ENCODE results near the gene DPYD.

The DPYD gene

DNA sequence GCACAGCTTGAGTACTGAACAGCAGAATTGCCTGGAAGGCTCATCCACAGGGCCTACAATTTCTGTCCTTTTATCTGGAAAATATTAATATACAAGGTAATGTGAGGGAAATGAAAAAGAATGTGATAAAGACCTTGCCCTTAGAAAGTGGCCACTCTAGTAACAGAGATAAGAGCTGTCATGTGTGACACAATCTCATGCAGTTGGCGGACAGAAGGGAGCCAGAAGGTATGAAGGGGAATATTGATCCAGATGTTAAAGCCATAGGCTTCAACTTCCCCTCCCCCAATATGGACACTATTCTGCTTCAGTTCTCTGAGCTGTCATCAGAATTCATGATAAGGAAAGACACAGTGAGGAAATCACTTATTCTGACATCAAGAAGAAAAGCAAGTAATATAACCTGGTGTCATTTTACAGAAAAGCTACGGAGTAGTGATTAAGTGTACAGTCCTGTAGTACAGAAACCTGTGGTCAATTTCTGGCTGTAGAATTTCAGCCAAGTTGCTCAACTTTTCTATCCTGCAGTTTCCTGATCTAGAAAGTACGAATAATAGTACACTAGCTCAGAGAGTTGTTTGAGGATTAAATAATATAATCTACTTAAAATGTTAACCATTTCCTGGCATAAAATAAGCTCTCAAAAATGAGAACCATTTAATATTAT is 572.1 kb downstream of the DPYD start:
- no peak for DNase-seq

DNA sequence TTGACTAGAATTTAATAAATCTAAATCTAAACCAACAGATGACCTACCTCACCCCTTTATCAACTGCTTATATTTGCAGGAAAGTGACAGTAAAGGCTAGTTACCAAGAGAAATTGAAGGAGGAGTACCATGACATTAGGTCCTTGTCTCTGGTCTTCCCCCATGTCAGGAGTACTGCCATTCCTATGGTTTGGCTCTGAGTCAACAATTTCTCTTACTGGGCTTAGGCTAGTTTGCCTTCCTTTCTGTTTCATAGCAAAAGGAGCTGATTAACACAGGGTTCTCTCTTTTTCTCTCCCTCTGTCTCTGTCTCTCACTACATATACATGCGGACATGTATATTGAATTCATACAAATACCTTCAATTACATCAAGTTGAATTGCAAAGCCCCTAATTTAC is 579.9 kb downstream of the DPYD start:
- no peak for DNase-seq

DNA sequence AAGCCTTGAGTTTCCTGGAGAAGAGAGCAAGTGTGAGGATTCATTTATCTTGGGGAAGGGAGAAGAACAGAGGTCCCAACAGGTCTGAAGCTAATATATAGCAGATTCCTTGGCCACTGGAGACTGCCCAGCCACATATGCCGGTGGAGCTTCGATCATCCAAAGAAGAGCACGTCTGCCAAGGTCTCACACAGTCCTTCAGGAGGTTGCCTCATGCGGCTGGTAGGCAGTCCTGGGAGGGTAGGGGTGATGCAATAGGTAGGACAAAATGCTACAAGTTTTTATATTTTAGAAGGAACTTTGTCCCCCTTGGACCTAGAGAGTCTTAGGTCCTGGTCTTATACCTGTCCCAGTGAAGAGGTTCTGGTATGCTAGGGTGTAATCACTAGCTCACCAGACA is 582.5 kb downstream of the DPYD start:
- DNase-seq, result no peak

DNA sequence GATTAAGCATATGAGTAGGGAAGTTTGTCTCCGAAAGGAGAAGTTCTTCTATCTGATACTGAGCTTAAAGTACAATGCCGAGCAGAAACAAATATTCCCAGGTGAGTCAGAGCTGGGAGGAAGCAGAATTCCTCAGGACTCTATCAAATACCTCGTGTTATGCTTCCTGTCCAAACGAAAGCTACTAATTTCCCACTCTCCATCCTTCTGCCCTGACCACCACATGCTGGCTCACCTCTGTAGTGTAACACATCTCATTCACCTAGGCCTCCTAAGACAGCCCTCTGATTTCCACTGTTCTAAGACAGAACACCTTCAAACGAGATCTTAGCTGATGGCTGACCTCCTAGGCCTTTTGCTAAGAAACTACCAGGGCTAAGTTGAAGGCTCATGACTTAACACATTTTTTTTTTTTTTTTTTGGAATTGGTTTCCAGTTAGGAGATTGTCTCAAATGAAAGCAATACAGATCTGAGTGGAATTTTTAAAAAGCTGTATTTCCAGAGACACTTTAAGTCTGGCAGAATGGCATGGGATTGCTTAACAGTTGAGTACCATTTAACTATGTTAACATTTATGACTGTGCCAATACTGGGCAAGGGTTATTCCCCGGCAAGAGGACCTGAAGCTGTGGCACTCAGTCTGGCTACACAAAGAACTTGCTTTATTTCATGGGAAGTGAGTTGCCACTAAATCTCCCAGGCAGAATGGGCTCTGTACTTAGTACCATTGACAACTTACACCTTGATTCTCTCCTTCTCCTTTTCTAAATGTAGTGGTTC is 583.4 kb downstream of the DPYD start:
- no peak for DNase-seq

DNA sequence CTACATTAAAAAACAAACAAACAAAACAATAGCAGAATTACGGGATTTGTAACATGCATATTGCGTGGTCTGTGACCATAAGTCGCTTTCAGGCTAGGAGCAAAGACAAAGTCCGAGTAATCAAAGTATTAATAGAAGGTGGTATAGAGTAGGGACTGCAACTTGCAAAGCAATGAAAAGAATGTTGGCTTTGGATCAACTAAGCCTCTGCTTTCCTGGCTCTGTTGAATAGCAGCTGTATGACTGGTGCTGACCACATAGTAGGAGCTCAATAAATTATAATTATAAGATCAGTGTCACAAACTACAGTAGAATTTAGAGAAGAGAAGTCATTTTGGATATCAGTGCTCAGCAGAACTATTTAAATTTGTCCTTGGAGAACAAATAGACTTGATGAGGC is 586.4 kb downstream of the DPYD start:
- DNase-seq, result no peak

DNA sequence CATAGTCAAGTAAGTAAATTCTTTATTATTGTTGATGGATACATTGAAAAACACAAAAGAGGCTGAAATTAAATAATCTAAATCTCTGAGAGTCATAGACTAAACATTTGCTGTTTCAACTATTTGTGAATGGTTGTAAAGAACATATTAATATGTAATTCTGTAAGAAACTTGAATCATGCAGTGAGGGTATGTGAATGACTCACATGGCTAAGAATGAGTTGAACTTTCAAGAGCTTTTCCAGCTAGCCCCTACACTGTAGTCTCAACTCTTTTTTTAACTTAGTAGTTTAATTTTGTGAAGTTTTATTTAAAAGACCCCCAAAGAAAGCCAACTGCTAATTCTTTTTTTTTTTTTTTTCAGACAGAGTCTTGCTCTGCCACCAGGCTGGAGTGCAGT is 588.1 kb downstream of the DPYD start:
- no peak for DNase-seq

DNA sequence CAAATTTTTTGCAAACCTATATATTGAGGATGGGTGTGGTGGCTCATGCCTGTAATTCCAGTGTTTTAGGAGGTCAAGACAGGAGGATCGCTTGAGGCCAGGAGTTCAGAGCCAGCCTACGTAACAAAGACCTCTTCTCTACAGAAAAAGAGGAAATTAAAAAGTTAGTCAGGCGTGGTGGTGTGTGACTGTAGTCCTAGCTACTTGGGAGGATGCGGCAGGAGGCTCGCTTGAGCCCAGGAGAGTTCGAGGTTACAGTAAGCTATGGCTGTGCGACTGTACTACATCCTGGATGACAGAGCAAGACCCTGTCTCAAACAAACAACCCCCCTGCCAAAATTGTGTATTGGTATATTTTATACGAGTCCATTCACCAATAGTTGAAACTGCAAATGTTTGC is 589.7 kb downstream of the DPYD start:
- DNase-seq, result no peak

DNA sequence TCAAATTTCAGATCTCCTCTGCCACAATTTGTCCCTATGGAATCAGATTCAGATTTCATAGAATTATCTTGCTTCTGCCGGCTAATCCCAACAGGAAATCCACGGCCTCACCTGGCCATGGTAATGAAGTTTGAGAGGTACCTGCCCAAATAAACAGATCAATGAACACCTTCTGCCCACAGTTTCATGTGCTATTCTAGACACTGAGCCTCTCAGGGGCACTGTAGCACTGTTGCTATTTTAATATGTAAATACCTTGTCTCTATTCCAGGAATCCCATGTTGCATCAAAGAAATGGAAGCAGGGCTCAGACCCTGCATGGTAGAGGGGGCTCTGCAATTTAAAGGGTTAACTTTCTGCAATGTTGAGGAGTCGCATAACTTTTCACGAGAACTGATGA is 606.1 kb downstream of the DPYD start:
- no peak for DNase-seq

DNA sequence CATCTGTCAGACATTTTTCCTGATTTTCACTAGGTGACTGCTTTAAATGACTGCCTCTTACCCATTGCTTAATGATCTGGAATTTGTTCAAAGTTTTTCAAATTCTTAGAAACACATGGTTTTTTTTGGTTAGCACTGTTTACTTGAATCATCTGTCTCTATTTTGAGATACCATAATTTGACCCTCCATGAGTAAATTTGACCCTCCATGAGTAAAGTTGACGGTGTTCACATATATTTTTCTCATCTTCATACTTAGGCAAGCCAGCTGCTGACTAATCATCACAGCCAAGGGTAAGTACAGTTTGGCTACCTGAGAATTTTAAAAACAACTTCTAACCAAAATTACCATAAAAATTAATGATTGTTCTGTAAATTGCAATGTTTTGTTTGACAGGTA is 612.7 kb downstream of the DPYD start:
- no peak for DNase-seq

DNA sequence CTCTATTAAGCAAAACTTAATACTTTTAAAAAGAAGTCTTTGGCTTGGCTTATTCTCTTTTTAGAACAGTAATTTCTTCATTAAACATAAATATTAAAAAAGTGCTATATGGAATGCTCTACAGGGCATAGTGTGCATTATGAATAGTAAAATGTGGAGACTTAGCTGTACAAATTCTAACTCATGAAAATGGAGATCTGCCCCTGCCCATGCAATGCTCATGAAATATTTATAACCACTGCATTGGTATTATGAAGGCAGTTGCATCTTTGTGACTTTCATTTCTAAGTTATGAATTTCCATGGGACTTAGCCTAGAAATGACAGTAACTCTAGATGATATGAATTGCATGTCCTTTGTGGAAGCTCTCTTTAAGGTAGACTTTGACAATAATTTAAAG is 613.3 kb downstream of the DPYD start:
- no peak for DNase-seq

DNA sequence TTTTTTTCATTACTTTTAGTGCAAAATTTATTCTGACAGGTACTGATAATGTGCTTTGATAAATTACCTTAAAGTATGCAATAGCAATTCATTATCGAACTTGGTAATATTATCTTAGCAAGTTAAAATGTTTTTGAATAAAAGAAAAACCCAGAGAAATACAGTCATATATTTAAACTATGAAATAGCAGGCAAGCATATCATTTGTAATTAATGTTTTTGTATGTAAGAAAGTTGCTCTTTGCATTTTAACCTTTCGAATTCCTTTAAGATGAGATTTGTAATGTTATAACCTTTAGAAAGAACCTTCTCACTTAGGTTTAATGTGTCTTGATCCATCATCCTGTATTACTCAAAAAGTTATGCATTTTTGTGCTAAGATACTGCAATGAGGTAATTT is 613.7 kb downstream of the DPYD start:
- DNase-seq, result no peak

DNA sequence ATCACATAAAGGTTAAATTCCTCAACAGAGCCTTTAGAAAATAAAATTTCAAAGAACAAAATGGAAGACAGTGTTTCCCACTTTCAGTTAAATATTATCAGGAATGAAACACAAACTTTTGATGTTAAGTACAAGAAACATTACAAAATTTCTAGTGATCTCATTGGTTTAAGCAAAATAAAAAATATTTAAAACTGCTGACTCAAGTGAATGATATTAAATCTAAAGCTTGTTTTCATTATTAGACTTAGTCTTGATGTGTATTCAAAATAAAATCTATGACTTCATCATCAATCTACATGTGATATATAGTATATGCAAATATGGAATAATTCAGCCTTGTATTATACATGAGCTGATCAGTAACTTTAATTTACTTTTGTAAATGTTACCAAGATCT is 614.3 kb downstream of the DPYD start:
- DNase-seq, result no peak

DNA sequence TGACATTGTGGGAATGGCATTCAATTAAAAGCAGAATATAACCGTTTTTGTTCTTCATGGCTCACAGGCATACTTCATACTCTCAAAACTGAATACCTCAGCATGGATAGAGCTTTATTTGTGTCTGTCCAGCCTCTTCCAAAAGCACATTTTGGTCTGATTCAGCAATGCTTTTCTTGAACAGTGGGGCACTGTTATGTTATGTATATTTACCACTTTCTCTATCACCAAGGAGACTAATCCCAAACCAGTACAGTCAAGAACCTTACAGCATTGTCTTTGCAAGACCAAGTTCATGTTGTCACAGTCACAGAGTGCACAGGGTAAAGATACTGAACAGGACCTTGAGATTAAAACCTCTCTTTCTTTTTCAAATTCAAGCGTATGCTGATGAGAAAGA is 616.5 kb downstream of the DPYD start:
- no peak for DNase-seq

DNA sequence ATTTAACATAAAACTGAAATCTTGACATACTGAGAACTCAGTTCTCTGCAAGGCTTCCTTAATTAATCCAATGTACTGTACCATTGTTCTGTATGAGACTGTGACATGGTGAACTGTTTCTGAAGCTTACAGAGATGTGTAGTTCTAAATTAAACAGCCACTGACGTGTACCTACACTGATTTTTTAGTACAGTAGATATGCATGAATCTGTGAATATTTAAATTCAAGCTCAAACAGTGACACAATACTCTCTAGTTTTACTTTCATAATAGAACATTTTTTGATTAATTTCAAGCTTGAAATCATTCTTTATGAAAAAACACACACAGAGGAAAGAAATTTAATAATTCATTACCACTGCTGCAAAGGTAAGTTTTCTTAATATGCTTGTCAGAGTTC is 621.9 kb downstream of the DPYD start:
- no peak for DNase-seq

DNA sequence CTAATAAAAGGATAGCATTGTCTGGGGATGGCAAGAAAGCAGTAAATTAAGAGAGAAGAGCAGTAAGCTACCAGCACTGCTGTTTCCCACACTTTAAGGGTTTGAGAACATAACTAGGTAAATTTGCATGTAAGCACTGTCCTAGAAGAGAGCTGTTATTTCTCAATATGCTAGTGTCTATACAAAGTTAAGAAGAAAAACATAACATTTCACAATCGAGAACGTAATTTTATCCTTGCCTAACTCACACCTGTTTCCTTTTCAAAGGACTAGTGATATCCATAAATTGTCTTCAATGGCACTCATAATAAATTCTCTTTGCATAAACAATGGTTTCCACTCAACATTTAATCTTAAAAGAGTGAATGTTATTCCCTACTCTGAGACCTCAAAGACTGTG is 623.2 kb downstream of the DPYD start:
- no peak for DNase-seq

DNA sequence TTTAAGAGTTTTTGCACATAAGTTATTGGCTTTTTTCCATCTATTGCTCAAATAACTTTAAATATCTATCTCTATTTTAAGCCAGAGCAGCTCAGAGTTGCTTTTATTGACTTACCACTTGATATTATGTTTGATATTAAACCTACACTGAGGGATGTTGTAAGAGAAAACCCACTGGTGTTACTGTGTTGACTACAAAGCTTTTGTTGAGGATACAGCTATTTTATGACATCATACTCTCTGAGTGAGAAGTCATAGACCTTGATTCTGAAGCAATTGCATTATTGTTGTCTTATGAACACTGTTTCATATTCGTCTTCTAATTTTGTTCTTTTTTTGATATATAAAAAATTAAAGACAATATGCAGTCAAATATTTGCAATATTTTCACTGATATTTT is 638.9 kb downstream of the DPYD start:
- no peak for DNase-seq

DNA sequence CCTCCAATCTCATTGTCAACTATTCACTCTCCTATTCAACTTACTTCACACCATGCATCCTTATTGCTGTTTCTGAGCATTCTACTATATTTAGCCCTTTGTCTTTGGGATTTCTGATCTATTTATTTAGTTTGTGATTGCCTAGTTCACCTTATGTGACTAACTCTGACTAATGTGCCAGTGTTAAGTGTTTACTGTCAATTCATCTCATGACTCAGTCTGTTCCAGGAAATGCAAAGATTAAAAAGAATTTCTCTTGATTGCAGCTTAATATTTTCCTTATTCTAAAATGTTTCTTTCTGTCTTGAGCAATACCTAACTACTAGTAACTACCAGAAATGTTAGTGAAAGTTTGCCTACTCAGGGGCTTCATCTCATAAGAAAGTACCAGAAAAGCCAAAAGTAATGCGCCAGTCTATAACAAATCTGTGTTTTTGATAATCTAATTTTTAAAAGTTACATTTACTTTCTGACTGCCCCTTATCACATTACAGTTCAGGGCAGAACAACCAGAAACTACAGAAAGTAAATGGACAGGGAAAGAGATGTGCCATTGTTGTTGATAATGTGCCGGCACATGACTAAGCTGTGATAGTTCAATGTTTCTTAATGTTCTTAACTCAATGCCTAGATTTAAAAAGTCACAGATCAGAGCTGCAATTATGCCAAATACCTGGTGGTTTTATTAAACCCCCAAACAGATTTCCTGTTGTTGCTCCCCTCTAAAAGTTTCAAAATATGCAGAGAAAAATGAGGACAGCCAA is 642.8 kb downstream of the DPYD start:
- DNase-seq, result no peak

DNA sequence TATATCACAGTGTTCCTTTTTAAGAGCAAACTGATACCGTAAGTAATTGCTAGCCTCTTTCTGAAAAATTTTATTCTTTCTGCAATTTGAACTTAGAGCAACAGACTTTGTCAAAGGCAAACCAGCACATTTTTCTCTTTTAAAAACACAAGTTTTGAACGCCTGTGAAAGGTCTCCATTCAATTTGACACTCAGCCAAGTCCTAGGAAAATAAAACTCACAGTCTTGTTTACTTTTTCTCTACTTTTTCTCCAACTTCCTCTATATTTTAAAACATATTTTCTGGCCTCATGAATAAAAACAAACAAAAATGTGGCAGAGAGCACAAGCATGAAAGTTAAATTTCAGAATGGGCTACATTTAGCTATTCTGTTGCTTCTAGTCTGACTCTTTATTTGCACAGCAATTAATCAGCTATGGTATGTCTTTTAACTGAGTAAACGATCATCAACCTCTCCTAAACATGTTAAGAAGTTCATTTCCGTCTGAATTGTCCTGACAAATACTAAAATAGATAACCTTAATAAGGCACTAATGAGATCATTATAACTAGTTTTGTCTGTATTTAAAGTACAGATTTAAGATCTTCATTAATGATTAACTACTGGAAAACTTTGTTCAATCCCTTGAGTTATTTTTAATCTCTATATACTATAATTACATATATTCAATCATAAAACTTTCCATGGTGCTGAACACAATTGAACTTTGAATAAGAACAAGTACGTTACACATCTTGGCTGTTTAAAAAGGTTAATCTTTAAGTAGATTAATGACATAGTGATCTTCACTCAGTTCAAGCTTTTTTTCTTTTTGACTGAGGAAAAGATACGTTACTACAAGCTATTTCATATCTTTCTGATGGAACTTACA is 648.7 kb downstream of the DPYD start:
- no peak for DNase-seq

DNA sequence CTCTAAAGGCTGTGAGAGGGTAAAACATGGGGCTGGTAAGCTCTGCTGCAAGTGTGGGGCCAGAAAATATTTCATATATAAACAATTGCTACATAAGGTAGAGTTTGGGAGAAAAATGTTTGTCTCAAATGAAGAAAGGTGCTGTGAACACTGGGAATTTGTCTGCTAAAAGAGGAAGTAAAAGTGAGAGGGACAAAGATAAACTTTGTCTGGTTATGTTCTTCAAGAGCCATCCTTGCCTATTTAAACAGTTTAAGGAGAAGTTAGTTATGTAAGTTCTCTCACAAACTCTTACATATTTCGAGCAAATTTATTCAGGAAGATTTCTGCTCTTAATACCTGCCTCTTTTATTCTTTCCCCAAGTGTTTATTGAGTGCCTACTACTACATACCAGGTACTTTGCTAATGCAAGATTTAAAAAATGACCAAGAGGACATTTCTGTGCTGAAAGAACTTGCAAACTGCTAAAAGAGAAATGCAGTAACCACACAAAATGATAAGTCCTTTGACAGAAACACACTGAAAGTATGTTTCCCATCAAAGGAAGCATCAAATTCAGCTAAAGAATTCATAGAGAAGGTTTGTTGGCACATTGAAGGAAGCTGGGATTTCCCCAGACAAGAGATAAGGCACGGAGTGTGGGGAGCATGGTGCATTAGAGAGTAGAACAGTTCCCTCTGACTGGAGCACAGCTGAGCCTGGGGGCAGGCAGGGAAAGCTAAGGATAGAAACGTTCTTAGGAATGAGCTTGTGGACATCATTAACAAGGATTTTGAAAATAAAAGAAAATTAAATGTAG is 650.1 kb downstream of the DPYD start:
- no peak for DNase-seq

DNA sequence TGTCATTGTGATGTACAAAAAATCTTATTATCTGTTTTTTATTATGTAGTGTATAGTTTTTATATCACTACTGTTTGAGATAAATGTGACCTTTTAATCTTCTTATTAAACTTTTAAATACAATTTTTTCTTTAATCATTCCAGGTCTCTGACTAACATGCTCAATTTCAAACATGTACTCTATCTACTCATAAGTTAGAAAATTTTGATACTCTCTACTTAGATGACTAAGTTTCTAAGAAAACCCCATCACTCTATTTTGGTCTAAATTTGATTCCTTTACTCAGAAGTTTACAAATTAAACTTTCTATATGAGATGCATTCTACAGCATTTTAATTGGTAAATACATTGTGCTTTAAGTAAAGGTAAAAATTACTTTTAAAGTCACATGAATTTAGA is 655.2 kb downstream of the DPYD start:
- no peak for DNase-seq

DNA sequence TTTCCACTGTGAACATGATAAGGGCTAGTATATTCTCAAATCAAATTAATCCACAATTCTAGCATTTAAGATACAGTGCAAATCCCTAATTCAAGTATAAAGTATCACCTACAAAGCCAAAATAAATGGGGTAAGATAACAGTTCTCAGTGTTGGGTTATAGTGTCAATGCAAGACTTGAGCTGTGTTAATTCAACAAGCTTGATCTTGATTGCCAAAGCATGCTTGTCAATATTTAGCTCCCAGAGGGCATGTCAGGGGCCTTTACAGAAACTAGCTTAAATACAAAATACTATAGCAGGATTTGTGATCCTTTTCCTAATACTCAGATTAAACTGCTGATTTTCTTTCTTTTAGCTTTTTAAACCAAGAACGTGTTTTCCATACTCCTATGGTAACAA is 658.0 kb downstream of the DPYD start:
- no peak for DNase-seq

DNA sequence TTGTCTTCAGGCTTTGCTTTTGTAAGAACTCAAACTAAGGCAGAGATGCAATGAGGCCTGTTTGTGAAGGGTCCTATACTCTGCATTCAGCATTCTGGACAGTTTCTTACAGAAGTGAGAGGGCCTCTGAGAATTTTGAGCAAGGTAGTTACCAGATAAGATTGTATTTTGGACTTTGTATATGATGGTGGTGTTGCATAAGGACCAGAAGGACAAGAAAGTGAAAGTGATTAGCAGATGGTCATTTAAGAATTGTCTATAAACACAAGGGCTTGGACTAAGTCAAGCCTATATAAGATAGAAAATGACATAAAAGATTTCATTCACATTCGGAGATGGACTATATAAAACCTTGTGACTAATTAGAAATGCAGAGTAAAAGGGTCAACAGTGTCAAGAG is 662.2 kb downstream of the DPYD start:
- DNase-seq, result no peak

Data from stimulated activated CD4-positive, alpha-beta T cell treated with anti-CD3 and anti-CD28 coated beads, Interleukin-4, amount 100 ng/mL, for 1 hour (primary cell).